Islet precursor cell (in vitro differentiated cells): ENCODE data around the gene LDLRAD4.
"Not testable (repeated sequence)": the region's sequence is repeated elsewhere in the genome, so short reads cannot be mapped to it uniquely, and the experiment has no call there.

ENCODE experiments used
- DNase-seq: peaks from one replicate; pipeline ENCODE4 v3.0.0-alpha.2; 2018

Gene LDLRAD4

GRCh38 chr18:13658436-13659204 is 440.1 kb downstream of the LDLRAD4 start:
- no peak for DNase-seq

- DNase-seq: no peak
Measured at GRCh38 chr18:13660510-13660909, 441.9 kb downstream of the LDLRAD4 start.

GRCh38 chr18:13661051-13661778 is 442.7 kb downstream of the LDLRAD4 start:
- DNase-seq: no peak

- DNase-seq: no peak
Measured at GRCh38 chr18:13661779-13662256, 443.3 kb downstream of the LDLRAD4 start.

- no peak for DNase-seq
Measured at GRCh38 chr18:13672657-13673056, 454.1 kb downstream of the LDLRAD4 start.

GRCh38 chr18:13676471-13676870 is 457.9 kb downstream of the LDLRAD4 start:
- DNase-seq: no peak

- not testable (repeated sequence) for DNase-seq
Measured at GRCh38 chr18:13677350-13677749, 458.8 kb downstream of the LDLRAD4 start.

GRCh38 chr18:13680612-13681011 is 462.1 kb downstream of the LDLRAD4 start:
- peak; percentile 64 for DNase-seq

GRCh38 chr18:13681701-13682100 is 463.1 kb downstream of the LDLRAD4 start:
- no peak for DNase-seq

GRCh38 chr18:13684546-13684945 is 466.0 kb downstream of the LDLRAD4 start:
- DNase-seq: no peak

GRCh38 chr18:13688191-13689136 is 469.9 kb downstream of the LDLRAD4 start:
- DNase-seq: no peak

- DNase-seq: not testable (repeated sequence)
Measured at GRCh38 chr18:13690060-13690459, 471.5 kb downstream of the LDLRAD4 start.

- not testable (repeated sequence) for DNase-seq
Measured at GRCh38 chr18:13695337-13695736, 476.8 kb downstream of the LDLRAD4 start.

GRCh38 chr18:13696961-13697360 is 478.4 kb downstream of the LDLRAD4 start:
- no peak for DNase-seq

- no peak for DNase-seq
Measured at GRCh38 chr18:13700153-13700552, 481.6 kb downstream of the LDLRAD4 start.
